ENCODE data around the gene AJUBA. TPM values are rescaled to one million over a fixed set of nuclear protein-coding genes. Genes with fewer than 3 reads are reported as not detected.

Gene AJUBA
- total and polyA plus RNA-seq, 2 of the 8 experiments (the other 6 are each of a cell fraction or from before 2014, with no cell fraction given): 33.1 to 46.0 TPM

GRCh38 chr14:23006544-23007419 is 24.4 kb upstream of the AJUBA start:
- peak overlapping the region; percentile 80 for H3K4ac ChIP-seq (replicated peaks; ENCODE audit: insufficient read length, low read depth, low read length)
- peak overlapping the region; percentile 89 for H3K27ac ChIP-seq (ENCODE audit: low read depth, low read length)
- H3K23ac ChIP-seq (ENCODE audit: insufficient read length): no peak overlapping the region
- no peaks in the 10 kb centered on the region for H3K9me3 ChIP-seq (ENCODE audit: insufficient read depth in 2 of 2, low read depth in 1 of 2, low read length in 1 of 2)
- peaks cover 4 to 7% (median 6%) of the 10 kb centered on the region in 4 experiments; a peak in 4 of 7 replicates for H3K4me1 ChIP-seq (replicated peaks in 1 of 4; ENCODE audit: control insufficient read depth in 3 of 4, insufficient read depth in 4 of 4, low read length in 3 of 4)
- H3K56ac ChIP-seq (replicated peaks; ENCODE audit: insufficient read length, low read depth, low read length): peak overlapping the region; percentile 71
- no peaks in the 10 kb centered on the region for H3K27me3 ChIP-seq (replicated peaks in 1 of 4; ENCODE audit: control insufficient read depth in 3 of 4, extremely low read depth in 1 of 4, insufficient read depth in 3 of 4, low read length in 3 of 4)
- DNase-seq (ENCODE audit: low read depth in 1 of 2, low spot score in 2 of 2): peak; percentile 89 to 92
- H4K5ac ChIP-seq (ENCODE audit: insufficient read length, low read depth, low read length): peak overlapping the region; percentile 97
- 4% methylated on average over 59 of the region's 62 CpGs; no CpG with 5 or more reads in 1 of the 2 experiments for WGBS, 2 experiments (ENCODE audit: extremely low coverage in 1 of 2, insufficient coverage in 1 of 2, insufficient read length in 1 of 2, insufficient replicate concordance in 2 of 2, low coverage in 1 of 2, low lambda C conversion rate in 2 of 2, missing lambda C conversion rate in 1 of 2)
- POLR2A ChIA-PET (ENCODE audit: partially characterized antibody): interaction anchor here (0.6 to 4.1 kb wide), 32 partner anchors 9 to 296 kb away, joined by 3 to 99 read pairs (median 6); partner anchors contain the start of genes ACIN1, AJUBA, C14orf119 and HAUS4
- no peak overlapping the region for H2BK120ac ChIP-seq (replicated peaks; ENCODE audit: low read depth, low read length)
- H3K79me1 ChIP-seq (ENCODE audit: low read depth, low read length): no peaks in the 10 kb centered on the region
- peak overlapping the region; percentile 98; the same call in 1 of the 2 replicates for H4K8ac ChIP-seq (ENCODE audit: extremely low read depth, insufficient read depth, low read length)
- peak; percentile 80 for FAIRE-seq
- no peaks in the 10 kb centered on the region for H3K36me3 ChIP-seq (ENCODE audit: control insufficient read depth in 2 of 4, insufficient read depth in 4 of 4, low read length in 3 of 4)
- no peak overlapping the region for H2BK15ac ChIP-seq (ENCODE audit: low read length)
- H2BK20ac ChIP-seq (ENCODE audit: low read length): no peak overlapping the region
- peak overlapping the region; percentile 99 for H3K18ac ChIP-seq (ENCODE audit: extremely low read depth, low read length)
- H4K20me1 ChIP-seq (replicated peaks in 1 of 2; ENCODE audit: control insufficient read depth in 1 of 2, insufficient read depth in 2 of 2, low read length in 2 of 2): no peaks in the 10 kb centered on the region
- H3K23me2 ChIP-seq (ENCODE audit: low read depth, low read length): peaks cover 6% of the 10 kb centered on the region
- CTCF ChIA-PET (ENCODE audit: partially characterized antibody): interaction anchor here (0.7 to 4.1 kb wide), 22 partner anchors 9 to 230 kb away, joined by 3 to 60 read pairs (median 6); partner anchors contain the start of genes AJUBA, PSMB11 and PSMB5
- peak overlapping the region; percentile 95 for H4K91ac ChIP-seq (replicated peaks; ENCODE audit: insufficient read length, low read length)
- peak overlapping the region; percentile 98 for H2BK5ac ChIP-seq (ENCODE audit: low read depth, low read length)
- H2AK5ac ChIP-seq (ENCODE audit: low read depth, low read length): no peak overlapping the region; the same call in 1 of the 2 replicates
- peak overlapping the region; percentile 95; the same call in 1 of the 2 replicates for H2BK12ac ChIP-seq (ENCODE audit: low read depth, low read length)
- no peaks in the 10 kb centered on the region for H3K79me2 ChIP-seq (ENCODE audit: control insufficient read depth in 1 of 2, insufficient read depth in 2 of 2, low read length in 2 of 2)
- peak overlapping the region; percentile 55 for H2AFZ ChIP-seq (ENCODE audit: low read length)
- peak overlapping the region; percentile 44 for H3K14ac ChIP-seq (ENCODE audit: insufficient read length)
- peak overlapping the region; percentile 80 to 82 for H3K4me2 ChIP-seq (ENCODE audit: insufficient read depth in 1 of 2, low read depth in 2 of 2, low read length in 2 of 2)
- H3K4me3 ChIP-seq (ENCODE audit: extremely low read depth in 1 of 4, insufficient read depth in 2 of 4, low read depth in 3 of 4, low read length in 4 of 4): peak overlapping the region; percentile 73 to 85 (median 76)
- H3K9ac ChIP-seq (replicated peaks in 1 of 4; ENCODE audit: extremely low read depth in 1 of 4, low read depth in 3 of 4, low read length in 3 of 4): peak overlapping the region; percentile 88 to 95 (median 92)
- TF ChIP-seq USF2 (IDR thresholded peaks at IDR 0.05; ENCODE audit: low read length) (no peak), RAD21 (IDR thresholded peaks at IDR 0.05 in 1 of 2, conservative IDR thresholded peaks at IDR 0.05 in 1 of 2; ENCODE audit: low read depth in 2 of 2, low read length in 2 of 2) (no peak), CBX8 (IDR thresholded peaks at IDR 0.05; ENCODE audit: borderline replicate concordance, low read depth, low read length) (no peak), CHD1 (IDR thresholded peaks at IDR 0.05; ENCODE audit: low read depth, low read length) (no peak), SP2 (IDR thresholded peaks at IDR 0.05; ENCODE audit: low read length) (peak; percentile 83), YY1 (IDR thresholded peaks at IDR 0.05; ENCODE audit: low read depth, low read length) (peak; percentile 92), RXRA (IDR thresholded peaks at IDR 0.05; ENCODE audit: insufficient read depth, low read depth, low read length) (no peak), TBP (IDR thresholded peaks at IDR 0.05; ENCODE audit: low read depth, low read length) (peak; percentile 88; the same call in 1 of the 2 replicates), JUN (IDR thresholded peaks at IDR 0.05; ENCODE audit: low read depth, low read length) (no peak), BRCA1 (IDR thresholded peaks at IDR 0.05; ENCODE audit: low read depth, low read length) (no peak; the same call in 1 of the 2 replicates)
